Subcutaneous adipose tissue (tissue), 4 donors: ENCODE data around the gene KPNA4. TPM values are rescaled to one million over a fixed set of nuclear protein-coding genes. Genes with fewer than 3 reads are reported as not detected.

Experiments used
- total RNA-seq, 4 donors: library from RNA; depleted of rRNA; stranded (reverse); fragments of >200 nt; gene quantifications; one replicate each; pipeline ENCODE4 v1.1.0, GENCODE V29; 2016
- TF ChIP-seq, protein P1 (sequence below): fragments of 450-650 bp; IDR thresholded peaks from one replicate; pipeline ENCODE4 v1.5.1; 2016; ENCODE audit warnings: low read depth, mild to moderate bottlenecking, control low read depth, antibody characterized with exemption, moderate library complexity

Gene KPNA4
- total RNA-seq, 4 donors from 2014 or later, result 31.1 to 70.3 (median 39.8) TPM

DNA sequence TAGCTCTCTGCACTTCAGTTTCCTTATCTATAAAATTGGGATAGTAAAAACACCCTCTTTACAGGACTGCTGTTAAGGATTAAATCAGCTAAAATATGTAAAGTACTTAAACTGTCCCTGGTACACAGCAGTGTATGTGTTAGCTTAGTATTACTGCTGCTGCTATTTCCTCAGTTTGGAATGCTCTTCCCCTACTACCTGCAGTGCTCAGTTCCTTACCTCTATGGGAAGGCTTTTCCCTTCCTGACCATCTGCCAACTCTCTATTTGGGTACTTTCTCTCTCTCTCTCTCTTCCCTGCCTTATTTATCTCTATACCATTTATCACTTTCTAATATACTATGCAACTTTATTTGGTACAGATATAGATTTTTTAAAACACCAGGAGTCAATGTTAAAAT lies 26.5 kb downstream of the KPNA4 start:
- TF ChIP-seq, protein P1, sequence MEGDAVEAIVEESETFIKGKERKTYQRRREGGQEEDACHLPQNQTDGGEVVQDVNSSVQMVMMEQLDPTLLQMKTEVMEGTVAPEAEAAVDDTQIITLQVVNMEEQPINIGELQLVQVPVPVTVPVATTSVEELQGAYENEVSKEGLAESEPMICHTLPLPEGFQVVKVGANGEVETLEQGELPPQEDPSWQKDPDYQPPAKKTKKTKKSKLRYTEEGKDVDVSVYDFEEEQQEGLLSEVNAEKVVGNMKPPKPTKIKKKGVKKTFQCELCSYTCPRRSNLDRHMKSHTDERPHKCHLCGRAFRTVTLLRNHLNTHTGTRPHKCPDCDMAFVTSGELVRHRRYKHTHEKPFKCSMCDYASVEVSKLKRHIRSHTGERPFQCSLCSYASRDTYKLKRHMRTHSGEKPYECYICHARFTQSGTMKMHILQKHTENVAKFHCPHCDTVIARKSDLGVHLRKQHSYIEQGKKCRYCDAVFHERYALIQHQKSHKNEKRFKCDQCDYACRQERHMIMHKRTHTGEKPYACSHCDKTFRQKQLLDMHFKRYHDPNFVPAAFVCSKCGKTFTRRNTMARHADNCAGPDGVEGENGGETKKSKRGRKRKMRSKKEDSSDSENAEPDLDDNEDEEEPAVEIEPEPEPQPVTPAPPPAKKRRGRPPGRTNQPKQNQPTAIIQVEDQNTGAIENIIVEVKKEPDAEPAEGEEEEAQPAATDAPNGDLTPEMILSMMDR, result no peak

DNA sequence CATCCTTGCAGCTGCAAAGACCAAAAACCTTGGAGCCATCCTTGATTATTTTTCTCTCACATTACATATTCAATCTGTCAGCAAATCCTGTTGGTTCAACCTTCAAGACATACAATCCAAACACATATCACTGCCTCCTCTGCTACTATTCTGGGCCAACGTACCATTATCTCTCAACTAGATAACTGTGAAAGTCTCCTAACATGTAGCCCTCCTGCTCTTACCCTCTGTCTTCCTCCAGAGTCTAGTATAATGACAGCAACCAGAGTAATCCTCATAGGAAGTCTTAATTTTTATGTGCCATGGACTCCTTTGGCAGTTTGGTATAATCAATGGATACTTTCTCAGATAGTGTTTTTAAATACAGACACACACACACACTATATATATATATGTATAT lies 27.6 kb downstream of the KPNA4 start:
- TF ChIP-seq, protein P1, result no peak

DNA sequence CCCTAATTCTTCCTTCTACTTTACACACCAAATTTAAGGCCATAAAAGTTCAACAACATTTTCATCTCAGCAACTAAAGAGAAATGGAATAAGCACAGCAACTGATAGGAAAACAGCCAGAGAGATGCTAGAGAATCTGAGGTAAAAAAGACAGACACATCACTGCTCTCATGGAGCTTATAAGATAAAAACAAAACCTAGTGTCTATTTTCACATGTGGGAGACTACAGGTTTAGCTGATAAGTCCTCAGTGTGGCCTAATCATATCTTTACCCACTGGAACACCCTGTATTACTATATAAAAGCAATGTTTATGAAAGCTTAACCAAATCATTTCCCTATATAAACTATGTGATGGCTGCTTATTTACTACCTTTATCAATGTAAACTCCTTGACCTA lies 33.0 kb downstream of the KPNA4 start:
- TF ChIP-seq, protein P1, result no peak

DNA sequence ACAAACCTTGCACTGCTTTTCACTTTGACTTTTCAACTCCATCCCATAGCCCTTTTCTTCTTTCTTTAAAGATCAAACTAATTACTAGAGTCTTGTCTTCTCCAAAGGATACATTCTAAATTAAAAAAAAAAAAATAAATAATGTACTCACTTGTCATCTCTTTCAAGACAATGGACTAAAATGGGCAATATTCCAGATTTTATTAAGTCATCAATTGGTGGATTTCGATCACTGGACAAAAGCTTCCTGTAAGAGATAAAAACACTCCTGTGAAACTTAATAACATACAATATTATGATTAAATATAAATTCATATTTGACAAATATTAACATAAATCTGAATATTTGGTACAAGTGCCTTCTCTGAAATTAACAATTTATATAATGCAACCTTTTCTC lies 34.1 kb downstream of the KPNA4 start:
- TF ChIP-seq, protein P1, result no peak

DNA sequence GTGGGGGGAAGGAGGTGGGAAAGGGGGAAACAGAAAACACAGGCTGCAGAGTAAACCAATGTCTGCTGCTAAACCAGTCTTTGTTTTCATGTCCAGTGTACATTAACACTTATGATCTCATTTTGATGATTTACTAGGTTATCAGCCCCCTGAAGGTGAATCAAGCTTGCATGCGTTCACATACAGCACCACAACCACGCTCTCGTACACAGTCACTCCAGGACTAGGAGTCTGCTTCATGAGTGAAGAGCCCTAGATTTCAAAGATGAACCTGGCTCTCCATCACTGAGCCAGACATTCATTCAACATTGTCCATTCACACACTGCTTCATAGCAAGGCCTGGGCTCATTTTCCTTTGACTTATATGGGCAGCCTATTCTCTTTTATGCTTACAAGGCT lies 64.0 kb downstream of the KPNA4 start:
- TF ChIP-seq, protein P1, result no peak

DNA sequence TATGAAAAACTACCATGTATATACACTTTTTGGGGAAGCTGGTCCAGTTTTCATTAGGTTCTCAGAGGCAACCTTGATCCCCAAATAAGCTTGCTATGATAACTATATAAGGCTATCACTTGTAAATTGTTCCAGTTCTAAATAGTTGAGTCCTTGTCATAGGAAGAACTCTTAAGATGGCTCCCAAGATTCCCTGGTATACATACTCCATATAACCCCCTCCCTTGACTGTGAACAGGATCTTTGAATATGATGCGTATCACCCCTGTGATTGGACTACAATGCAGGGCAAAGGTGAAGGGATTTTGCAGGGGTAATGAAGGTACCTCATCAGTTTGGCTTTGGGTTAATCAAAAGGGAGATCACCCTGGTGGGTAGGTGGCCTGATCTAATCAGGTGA lies 67.2 kb downstream of the KPNA4 start:
- TF ChIP-seq, protein P1, result no peak

DNA sequence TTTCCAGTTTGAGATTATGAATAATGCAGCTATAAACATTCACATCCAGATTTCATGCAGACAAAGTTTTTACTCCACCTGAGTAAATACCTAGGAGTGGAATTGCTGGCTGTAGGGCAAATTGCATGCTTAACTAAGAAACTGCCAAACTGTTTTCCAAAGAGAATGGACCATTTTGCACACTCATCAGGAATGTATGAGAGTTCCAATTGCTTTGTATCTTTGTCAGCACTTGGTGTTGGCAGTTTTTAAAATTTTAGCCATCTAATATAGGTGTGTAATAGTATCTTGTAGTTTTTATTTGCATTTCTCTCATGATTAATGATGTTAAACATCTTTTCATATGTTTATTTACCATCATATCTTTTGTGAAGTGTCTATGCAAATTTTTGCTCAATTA lies 75.2 kb downstream of the KPNA4 start:
- TF ChIP-seq, protein P1, result no peak
